Stimulated activated CD8-positive, alpha-beta memory T cell treated with anti-CD3 and anti-CD28 coated beads, Interleukin-4, amount 100 ng/mL, for 1 hour (primary cell): ENCODE measurements around the gene MYO3B.

ENCODE experiments used
- DNase-seq, 2 donors: peaks; one replicate each; pipeline ENCODE4 v3.0.0-alpha.2; 2020; ENCODE audit warnings: low read depth in 2 of 2, low spot score in 1 of 2

Gene MYO3B

DNA sequence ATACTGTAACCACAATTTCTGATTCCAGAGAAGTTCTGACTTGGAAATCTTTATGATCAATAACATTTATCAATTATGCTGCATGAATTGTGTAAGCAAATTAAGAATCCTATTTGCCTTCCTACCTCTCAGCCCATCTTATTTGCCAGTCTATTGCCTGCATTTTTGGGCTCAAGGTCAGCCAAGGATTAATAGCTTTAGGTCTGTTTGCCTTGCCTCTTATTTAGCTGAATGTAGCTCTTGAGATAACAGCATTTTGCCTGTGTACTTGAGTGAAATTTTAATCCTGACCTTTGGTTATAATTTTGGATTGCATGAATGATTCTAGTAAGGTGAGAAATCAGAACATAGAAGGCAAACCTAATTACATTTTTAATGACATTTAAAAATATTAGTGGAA lies 51.2 kb downstream of the MYO3B start:
- DNase-seq = no peak

DNA sequence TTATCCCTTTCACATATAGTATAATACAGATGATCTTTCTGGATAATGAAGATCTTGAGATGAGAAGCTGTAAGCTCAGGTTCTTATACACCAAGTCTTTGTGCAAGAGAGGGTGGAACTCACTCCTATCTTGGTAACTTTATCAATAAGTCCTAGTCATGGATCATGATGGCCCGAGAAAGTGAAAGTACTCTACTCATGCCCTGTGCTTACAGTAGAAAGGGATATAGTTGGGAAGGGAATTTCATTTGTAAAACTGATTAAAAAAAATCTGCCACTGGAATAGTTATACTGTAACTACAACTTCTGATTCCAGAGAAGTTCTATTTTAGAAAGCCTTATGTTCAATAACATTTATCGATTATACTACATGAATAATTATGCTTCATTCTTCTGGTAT lies 51.8 kb downstream of the MYO3B start:
- DNase-seq = no peak

GRCh38 chr2:170235860-170236679 lies 58.1 kb downstream of the MYO3B start:
- DNase-seq = no peak

DNA sequence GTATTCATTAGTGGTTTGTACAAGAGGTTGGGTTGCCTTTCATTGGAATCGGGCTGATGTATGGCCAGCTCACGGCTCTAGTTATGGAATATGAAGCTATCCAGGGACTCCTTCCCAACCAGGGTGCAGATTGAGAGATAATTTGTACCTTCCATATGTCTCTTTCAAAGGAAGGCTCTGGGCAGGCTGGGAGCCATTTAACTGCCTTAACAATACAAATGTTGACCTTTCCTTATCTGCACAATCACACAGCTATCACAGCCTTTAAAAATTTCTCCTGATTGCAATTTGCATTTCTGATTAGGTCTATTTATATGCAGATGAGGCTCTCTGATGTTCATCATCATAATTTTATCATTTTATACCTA lies 58.7 kb downstream of the MYO3B start:
- DNase-seq = no peak

GRCh38 chr2:170237572-170238120 lies 59.7 kb downstream of the MYO3B start:
- no peak for DNase-seq

DNA sequence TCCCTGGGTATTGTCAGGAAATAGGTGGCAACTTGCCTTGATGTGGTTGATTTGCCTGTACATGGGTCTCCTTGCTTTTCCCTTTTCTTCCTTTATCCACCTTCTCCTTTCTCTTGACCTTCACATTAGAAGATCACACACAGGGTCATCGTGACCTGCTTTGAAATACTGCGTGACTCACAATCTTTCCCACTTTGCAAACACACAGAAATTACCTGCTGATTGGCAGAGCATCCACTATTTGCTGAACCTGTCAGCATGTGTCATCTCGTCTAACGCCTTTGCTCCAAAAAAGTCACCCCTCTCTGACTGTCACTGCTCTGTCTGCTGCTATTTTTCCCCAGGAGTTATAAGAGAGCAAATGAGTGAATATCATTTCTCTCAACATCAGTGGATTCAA lies 60.8 kb downstream of the MYO3B start:
- no peak for DNase-seq

DNA sequence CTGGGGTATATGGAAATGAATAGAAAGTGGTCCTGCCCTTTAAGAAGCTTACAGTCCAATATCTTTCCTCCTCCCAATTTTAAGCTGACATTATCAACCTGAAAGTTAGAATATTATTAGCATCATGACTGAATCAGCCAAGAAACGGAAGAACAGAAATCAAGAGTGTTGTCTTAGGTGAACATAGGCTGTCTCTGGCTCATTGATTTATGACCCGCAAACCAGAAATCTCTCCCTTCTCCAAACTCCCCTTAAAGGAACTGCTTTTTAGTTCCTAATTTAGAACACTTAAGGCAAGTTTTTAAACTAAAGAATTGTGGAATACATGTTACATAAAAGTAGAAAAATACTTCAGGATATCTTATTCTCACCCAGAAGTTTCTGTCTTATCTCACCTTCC lies 62.7 kb downstream of the MYO3B start:
- DNase-seq = no peak

DNA sequence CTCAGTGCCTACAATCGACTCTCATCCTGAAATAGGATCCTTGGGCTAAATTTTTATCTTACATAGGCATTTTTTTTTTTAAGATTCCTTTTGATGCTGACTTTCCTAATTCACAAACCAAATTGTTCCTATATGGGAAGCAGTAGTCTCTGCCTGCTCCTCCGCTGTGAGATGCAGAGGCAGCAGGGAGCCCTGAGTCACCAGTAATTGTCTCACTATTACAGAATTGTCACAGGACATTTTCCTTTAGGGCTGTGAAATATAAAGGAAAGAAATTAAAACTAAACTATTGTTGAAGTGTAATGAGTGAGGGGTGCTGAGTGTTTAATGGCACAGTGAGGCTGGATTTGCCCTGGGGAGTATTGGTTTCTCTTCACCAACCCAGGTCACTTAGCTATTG lies 63.8 kb downstream of the MYO3B start:
- no peak for DNase-seq

DNA sequence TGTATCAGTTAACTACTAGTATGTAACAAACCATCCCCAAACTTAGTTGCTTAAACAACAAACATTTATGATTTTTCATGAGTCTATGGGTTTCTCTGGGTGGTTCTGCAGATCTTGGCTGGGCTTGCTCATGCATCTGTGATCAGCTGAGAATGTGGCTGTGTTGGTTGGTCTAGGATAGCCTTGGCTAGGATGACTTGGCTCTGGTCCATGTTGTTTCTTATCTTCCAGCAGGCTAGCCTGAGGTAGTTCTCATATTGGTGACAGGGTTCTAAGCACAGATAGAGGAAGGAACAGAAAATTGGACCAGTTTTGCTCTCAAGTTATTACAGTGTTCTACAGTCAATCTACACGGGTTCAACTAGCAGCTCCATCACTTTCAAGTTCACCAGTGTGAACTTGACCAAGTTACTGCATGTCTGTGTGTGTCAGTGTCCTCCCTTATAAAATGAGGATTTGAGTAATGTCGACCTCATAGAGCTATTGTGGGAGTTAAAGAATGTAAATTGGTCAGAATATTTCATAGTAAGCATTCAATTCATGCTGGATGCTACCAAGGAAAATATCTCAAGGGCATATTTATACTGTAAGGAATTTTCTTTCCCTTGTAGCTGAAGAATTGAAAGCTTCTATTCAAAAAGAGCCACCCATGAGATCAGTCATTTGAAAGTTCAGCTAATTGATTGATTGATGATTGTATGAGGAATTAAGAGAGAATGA lies 65.3 kb downstream of the MYO3B start:
- no peak for DNase-seq

GRCh38 chr2:170243898-170244297 lies 66.0 kb downstream of the MYO3B start:
- no peak for DNase-seq

DNA sequence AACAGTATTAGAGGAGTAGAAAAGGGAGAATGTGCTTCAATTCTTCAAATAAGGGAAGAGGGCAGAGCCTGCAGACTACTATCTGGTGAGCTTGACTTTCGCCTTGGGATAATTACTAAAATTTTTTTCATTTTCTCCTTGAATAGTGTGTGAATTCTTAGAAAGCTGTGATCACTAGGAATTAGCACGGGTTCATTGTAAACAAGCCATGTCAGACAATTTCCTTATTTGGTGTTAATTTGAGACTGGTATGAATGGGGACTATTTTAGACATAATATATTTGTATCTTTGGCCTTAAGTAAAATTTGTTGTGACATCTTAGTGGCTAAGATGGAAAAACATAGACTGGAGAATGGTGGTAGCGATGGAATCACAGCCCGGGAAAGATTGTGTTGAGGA lies 66.6 kb downstream of the MYO3B start:
- DNase-seq = no peak

DNA sequence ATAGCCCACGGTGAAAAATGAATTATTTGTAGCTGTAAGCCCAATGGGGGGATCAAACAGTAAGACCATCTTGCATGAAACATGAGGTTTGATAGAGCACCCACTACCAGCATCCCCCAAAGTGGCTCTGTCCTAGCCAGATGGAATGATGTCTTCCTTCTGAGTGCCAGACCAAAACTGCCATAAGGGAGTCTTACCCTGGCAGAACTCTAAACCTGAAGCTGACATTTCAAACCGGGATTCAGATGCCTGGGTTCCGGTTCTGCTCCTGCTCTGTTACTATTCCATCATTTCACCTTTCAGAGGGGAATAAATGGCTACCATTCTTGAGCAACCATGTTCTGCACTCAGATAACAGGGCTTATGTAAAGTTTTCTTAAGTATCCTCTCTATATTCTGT lies 67.4 kb downstream of the MYO3B start:
- DNase-seq = no peak

- DNase-seq = no peak
Measured at GRCh38 chr2:170247333-170247732, 69.4 kb downstream of the MYO3B start.

DNA sequence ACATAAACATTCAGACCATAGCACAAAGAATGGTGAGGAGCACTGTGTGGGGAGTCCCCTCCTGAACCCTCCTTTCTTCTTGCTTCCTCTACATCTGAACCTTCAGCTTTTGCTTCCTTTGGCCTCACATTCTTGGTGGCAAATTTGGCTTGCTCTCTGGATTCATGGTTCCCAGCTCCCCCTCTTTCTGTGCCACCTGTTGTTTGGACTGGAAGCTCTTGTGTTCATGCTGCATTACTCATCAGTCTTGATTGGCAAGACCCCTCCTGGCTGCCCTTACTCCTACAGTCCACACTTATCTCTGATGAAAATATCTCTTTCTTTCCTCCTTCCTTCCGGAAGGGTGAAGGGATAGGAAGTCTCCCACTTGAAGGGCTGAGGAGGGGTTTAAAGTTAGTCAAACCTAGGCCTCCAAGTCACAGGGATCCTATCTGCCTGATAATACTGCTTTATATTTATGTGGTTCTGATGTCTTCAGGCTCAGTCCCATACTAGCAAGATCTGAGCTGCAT lies 70.0 kb downstream of the MYO3B start:
- DNase-seq = no peak

- DNase-seq = no peak
Measured at GRCh38 chr2:170248574-170249393, 70.8 kb downstream of the MYO3B start.

DNA sequence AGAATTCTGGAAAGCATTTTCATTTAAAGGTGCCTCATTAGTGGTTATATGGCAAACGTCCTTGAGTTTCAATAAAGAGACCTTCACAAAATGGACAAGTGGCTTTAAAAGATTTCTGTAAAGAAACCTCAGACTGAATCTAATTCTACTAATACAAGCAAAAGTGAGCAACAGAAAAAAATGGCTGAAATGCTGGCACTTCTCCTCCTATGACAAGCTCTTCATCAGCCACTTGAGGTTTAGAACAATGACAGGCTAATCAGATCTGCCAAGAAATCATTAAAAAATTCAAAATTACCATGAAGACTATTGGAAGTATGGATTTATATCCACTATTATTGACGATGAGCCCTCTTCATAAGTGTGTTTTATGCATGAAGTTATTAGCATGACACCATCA lies 71.8 kb downstream of the MYO3B start:
- DNase-seq = no peak

DNA sequence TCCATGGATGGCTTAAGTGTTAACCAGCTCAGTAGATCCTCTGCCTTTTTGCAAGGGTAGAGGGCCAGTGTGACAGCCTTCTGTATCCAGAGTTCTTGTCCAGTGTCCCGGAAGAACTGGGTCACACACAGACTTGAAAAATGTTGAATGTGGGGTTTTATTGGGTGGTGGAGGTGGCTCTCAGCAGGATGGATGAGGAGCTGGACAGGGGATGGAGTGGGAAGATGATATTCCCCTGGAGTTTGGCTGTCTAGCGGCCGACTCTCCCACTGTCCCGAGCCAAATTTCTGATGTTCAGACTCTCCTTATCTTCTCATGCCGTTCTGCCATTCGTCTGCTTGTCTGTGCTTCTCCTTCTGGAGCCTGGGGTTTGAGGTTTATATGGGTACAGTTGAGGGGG lies 72.6 kb downstream of the MYO3B start:
- no peak for DNase-seq

- no peak for DNase-seq
Measured at GRCh38 chr2:170252414-170252813, 74.5 kb downstream of the MYO3B start.

DNA sequence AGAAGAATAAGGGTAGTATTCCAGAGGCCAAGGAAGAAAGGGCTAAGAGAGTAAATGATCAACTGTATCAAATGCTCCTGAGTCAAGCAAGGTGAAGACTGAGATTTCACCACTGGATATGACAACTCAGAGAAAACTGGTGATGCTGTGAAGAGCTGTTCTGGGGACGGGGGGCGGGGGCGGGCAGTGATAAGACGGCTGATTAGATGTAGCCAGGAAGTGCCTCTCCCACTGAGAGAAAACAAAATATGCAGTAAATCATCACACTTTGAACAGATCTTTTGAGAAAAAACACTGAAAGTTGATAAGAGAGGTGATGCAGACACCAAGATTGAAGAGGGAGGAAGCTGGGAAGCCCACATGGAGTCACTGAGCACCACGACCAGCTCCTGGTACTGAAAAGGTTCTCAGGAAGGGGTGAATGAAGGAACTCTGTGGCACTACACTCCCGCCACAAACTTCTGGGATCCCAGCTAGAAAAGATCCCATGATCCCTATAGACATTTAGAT lies 75.8 kb downstream of the MYO3B start:
- DNase-seq = no peak

GRCh38 chr2:170254293-170254732 lies 76.4 kb downstream of the MYO3B start:
- no peak for DNase-seq

GRCh38 chr2:170255137-170255536 lies 77.2 kb downstream of the MYO3B start:
- no peak for DNase-seq
